ENCODE measurements around the gene PAK1. TPM values are rescaled to one million over a fixed set of nuclear protein-coding genes. Genes with fewer than 3 reads are reported as not detected.

Gene PAK1
- total and polyA plus RNA-seq, 2 donors (not counting 3 experiments of a cell fraction or from before 2014, with no cell fraction given) = 5.6 to 12.9 TPM

DNA sequence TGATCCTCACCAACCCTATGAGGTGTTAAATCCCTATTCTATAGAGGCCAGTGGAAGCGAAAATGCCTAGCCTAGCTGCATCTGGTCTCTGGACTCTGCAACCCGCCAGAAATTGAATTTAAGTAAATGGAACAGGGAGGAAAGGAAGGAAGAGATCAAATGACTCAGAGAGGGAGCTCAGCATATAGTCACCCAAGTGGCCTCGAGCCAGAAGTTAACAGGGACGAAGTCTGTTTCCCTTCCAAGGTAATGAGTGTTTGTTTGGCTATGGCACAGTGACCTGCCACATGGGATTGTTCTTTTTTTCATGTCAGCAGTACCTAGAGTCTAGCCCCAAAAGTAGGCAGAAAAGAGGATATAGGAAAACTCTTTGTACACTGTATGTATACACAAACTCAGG, 66.3 kb downstream of the PAK1 start:
- H4K20me1 ChIP-seq (replicated peaks; ENCODE audit: control insufficient read depth, extremely low read depth, insufficient read depth, low read length) = no peaks in the 10 kb centered on the region
- H3K9me3 ChIP-seq (replicated peaks; ENCODE audit: control insufficient read depth, insufficient read depth, low read length) = no peaks in the 10 kb centered on the region
- no peaks in the 10 kb centered on the region for H3K79me2 ChIP-seq (ENCODE audit: control insufficient read depth, insufficient read depth, low read length)
- TF ChIP-seq EZH2 (IDR thresholded peaks at IDR 0.05; ENCODE audit: borderline replicate concordance, low read depth, low read length, severe bottlenecking) (no peak), MYC (IDR thresholded peaks at IDR 0.05; ENCODE audit: low read depth, low read length) (no peak), FOS (IDR thresholded peaks at IDR 0.05; ENCODE audit: borderline replicate concordance, insufficient read depth, low read length) (peak; percentile 97), GATA2 (IDR thresholded peaks at IDR 0.05; ENCODE audit: insufficient read depth, insufficient read length, low read depth, low read length) (peak; percentile 62), JUN (IDR thresholded peaks at IDR 0.05; ENCODE audit: borderline replicate concordance, insufficient read depth, insufficient read length, low read depth) (peak; percentile 94), POLR2AphosphoS5 (IDR thresholded peaks at IDR 0.05; ENCODE audit: insufficient read depth, low read depth, low read length) (peak; percentile 88), POLR2A (IDR thresholded peaks at IDR 0.05; ENCODE audit: low read depth, low read length) (peak; percentile 31)
- TF ChIP-seq, protein P1, sequence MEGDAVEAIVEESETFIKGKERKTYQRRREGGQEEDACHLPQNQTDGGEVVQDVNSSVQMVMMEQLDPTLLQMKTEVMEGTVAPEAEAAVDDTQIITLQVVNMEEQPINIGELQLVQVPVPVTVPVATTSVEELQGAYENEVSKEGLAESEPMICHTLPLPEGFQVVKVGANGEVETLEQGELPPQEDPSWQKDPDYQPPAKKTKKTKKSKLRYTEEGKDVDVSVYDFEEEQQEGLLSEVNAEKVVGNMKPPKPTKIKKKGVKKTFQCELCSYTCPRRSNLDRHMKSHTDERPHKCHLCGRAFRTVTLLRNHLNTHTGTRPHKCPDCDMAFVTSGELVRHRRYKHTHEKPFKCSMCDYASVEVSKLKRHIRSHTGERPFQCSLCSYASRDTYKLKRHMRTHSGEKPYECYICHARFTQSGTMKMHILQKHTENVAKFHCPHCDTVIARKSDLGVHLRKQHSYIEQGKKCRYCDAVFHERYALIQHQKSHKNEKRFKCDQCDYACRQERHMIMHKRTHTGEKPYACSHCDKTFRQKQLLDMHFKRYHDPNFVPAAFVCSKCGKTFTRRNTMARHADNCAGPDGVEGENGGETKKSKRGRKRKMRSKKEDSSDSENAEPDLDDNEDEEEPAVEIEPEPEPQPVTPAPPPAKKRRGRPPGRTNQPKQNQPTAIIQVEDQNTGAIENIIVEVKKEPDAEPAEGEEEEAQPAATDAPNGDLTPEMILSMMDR (IDR thresholded peaks at IDR 0.05; ENCODE audit: extremely low read depth in 1 of 2, insufficient read depth in 1 of 2, low read depth in 1 of 2, low read length in 2 of 2) = no peak
- TF ChIP-seq, protein P2, sequence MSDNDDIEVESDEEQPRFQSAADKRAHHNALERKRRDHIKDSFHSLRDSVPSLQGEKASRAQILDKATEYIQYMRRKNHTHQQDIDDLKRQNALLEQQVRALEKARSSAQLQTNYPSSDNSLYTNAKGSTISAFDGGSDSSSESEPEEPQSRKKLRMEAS (IDR thresholded peaks at IDR 0.05; ENCODE audit: insufficient read depth, insufficient read length) = no peak
- no peaks in the 10 kb centered on the region for H3K36me3 ChIP-seq (ENCODE audit: control insufficient read depth in 2 of 2, extremely low read depth in 1 of 2, insufficient read depth in 2 of 2, low read length in 2 of 2)
- intact Hi-C loops (cut with micrococcal nuclease) = loop anchor here (5.0 kb wide), 1 partner anchor 65 kb away; the partner anchor contains the start of gene PAK1
- no peaks in the 10 kb centered on the region for H3K27me3 ChIP-seq (ENCODE audit: control insufficient read depth in 2 of 2, insufficient read depth in 2 of 2, low read length in 2 of 2)
- H3K9me1 ChIP-seq (replicated peaks; ENCODE audit: control insufficient read depth, extremely low read depth, insufficient read depth, low read length) = no peaks in the 10 kb centered on the region
- no peak overlapping the region for H3K27ac ChIP-seq (ENCODE audit: insufficient read depth, low read depth, low read length)
- DNase-seq (ENCODE audit: low read depth, low spot score) (peak; percentile 96), FAIRE-seq (peak; percentile 100)
- H3K4me3 ChIP-seq (replicated peaks in 1 of 3; ENCODE audit: insufficient read depth in 1 of 3, low read depth in 1 of 3, low read length in 3 of 3) = no peak overlapping the region
- dilution Hi-C loops (cut with MboI; ENCODE audit: extremely low pct_ligation_motif_present, low sequenced_read_pairs) = no loop called here
- H3K4me2 ChIP-seq (ENCODE audit: insufficient read depth, low read length) = peak overlapping the region; percentile 32
- peaks cover 33% of the 10 kb centered on the region for H3K4me1 ChIP-seq (ENCODE audit: control insufficient read depth, extremely low read depth, insufficient read depth, low read length)
- BruUV-seq (replicated peaks) = no TSS peak
- H2AFZ ChIP-seq (ENCODE audit: low read depth, low read length) = no peak overlapping the region
- POLR2A ChIA-PET = no interaction called here
- CTCF ChIA-PET = interaction anchor here (0.7 to 1.4 kb wide), 6 partner anchors 12 to 300 kb away, joined by 3 to 6 read pairs (median 4); no protein-coding TSS in a partner anchor
- no peak overlapping the region for H3K9ac ChIP-seq (replicated peaks; ENCODE audit: extremely low read depth, insufficient read depth, low read length)

Measured in endothelial cell of umbilical vein (primary cell).